CD14-positive monocyte (primary cell): ENCODE results near the gene KCNQ1. TPM values are rescaled to one million over a fixed set of nuclear protein-coding genes. Genes with fewer than 3 reads are reported as not detected.
A peak's percentile ranks its signal among the peaks of the same experiment; 100 is the strongest.

ENCODE experiments used
- DNase-seq, 3 donors: peaks; one replicate each; pipeline ENCODE4 v3.0.0-alpha.2; 2011 to 2022
- H2AFZ ChIP-seq: 2 replicates; pipeline ENCODE4 v1.6.0; 2012; ENCODE audit warnings: mild to moderate bottlenecking, low read depth, low read length, inconsistent platforms; ENCODE audit not compliant: insufficient read depth, poor library complexity, severe bottlenecking
- H3K27ac ChIP-seq, 2 donors: 1 replicate in 1 of 2; 2 replicates in 1 of 2; pipeline ENCODE4 v1.5.1; 2012 to 2013; ENCODE audit warnings: low read length in 2 of 2, control low read depth in 1 of 2, inconsistent platforms in 1 of 2, low read depth in 1 of 2, mild to moderate bottlenecking in 1 of 2
- H3K27me3 ChIP-seq, 2 donors: one replicate each; pipeline versions ENCODE4 v1.6.0 to v1.6.1; 2011 to 2013; ENCODE audit warnings: low read length in 2 of 2; ENCODE audit not compliant: control insufficient read depth in 2 of 2, insufficient read depth in 2 of 2
- H3K36me3 ChIP-seq, 2 donors: replicated peaks in 1 of 2; 1 replicate in 1 of 2; 2 replicates in 1 of 2; pipeline versions ENCODE4 v1.5.1 to v1.6.1; 2012 to 2013; ENCODE audit warnings: low read length in 2 of 2, control low read depth in 1 of 2, inconsistent platforms in 1 of 2, mild to moderate bottlenecking in 1 of 2; ENCODE audit not compliant: insufficient read depth in 2 of 2, control insufficient read depth in 1 of 2
- H3K4me1 ChIP-seq, 2 donors: 1 replicate in 1 of 2; 2 replicates in 1 of 2; pipeline versions ENCODE4 v1.5.1 to v1.6.1; 2012 to 2013; ENCODE audit warnings: low read length in 2 of 2, control low read depth in 1 of 2, inconsistent platforms in 1 of 2, mild to moderate bottlenecking in 1 of 2, moderate library complexity in 1 of 2; ENCODE audit not compliant: insufficient read depth in 2 of 2, control insufficient read depth in 1 of 2
- H3K4me2 ChIP-seq: replicated peaks from 2 replicates; pipeline ENCODE3; 2012; ENCODE audit warnings: low read length, moderate library complexity, mild to moderate bottlenecking; ENCODE audit not compliant: poor library complexity, severe bottlenecking; ENCODE audit errors: extremely low read depth
- H3K4me3 ChIP-seq, 3 experiments: fragments of 200-600 bp in 1 of 3; sonication (generic) in 1 of 3; replicated peaks in 1 of 3; 1 replicate in 2 of 3; 2 replicates in 1 of 3; pipeline ENCODE4 v1.5.1; 2011 to 2013; ENCODE audit warnings: low read length in 3 of 3, mild to moderate bottlenecking in 3 of 3, control low read depth in 2 of 3, low read depth in 2 of 3, inconsistent platforms in 1 of 3, moderate library complexity in 1 of 3
- H3K79me2 ChIP-seq: 2 replicates; pipeline ENCODE4 v1.6.0; 2012; ENCODE audit warnings: mild to moderate bottlenecking, control low read depth, inconsistent platforms, low read length, moderate library complexity; ENCODE audit not compliant: insufficient read depth
- H3K9ac ChIP-seq: 2 replicates; pipeline ENCODE4 v1.6.0; 2017; ENCODE audit warnings: low read length, mild to moderate bottlenecking; ENCODE audit not compliant: insufficient read depth, poor library complexity, severe bottlenecking
- H3K9me3 ChIP-seq, 2 donors: replicated peaks in 1 of 2; 1 replicate in 1 of 2; 2 replicates in 1 of 2; pipeline versions ENCODE4 v1.5.1 to v1.6.1; 2012 to 2013; ENCODE audit warnings: low read length in 2 of 2, control low read depth in 1 of 2; ENCODE audit not compliant: control insufficient read depth in 1 of 2, insufficient read depth in 1 of 2
- H4K20me1 ChIP-seq: 2 replicates; pipeline ENCODE4 v1.6.0; 2012; ENCODE audit warnings: mild to moderate bottlenecking, low read length, control low read depth, moderate library complexity; ENCODE audit not compliant: insufficient read depth
- H3K27ac Mint-ChIP-seq, 7 donors: one replicate each; pipeline ENCODE4 v1.8.0; 2020; ENCODE audit warnings: mild to moderate bottlenecking in 7 of 7, mixed read lengths in 7 of 7, moderate library complexity in 6 of 7, inconsistent platforms in 2 of 7
- H3K27me3 Mint-ChIP-seq, 3 donors: one replicate each; pipeline ENCODE4 v1.8.0; 2021 to 2022; ENCODE audit warnings: low read depth in 3 of 3, mild to moderate bottlenecking in 3 of 3, mixed read lengths in 3 of 3, moderate library complexity in 3 of 3, inconsistent platforms in 1 of 3
- H3K36me3 Mint-ChIP-seq, 2 donors: one replicate each; pipeline ENCODE4 v1.8.0; 2020; ENCODE audit warnings: mixed read lengths in 2 of 2, inconsistent platforms in 1 of 2, mild to moderate bottlenecking in 1 of 2
- H3K4me1 Mint-ChIP-seq: one replicate; pipeline ENCODE4 v1.8.0; 2020; ENCODE audit warnings: mild to moderate bottlenecking, mixed read lengths
- H3K4me3 Mint-ChIP-seq, 2 donors: one replicate each; pipeline ENCODE4 v1.8.0; 2020; ENCODE audit warnings: mild to moderate bottlenecking in 2 of 2, mixed read lengths in 2 of 2, moderate library complexity in 1 of 2
- H3K9me3 Mint-ChIP-seq, 7 donors: one replicate each; pipeline ENCODE4 v1.8.0; 2020 to 2022; ENCODE audit warnings: mixed read lengths in 7 of 7, mild to moderate bottlenecking in 6 of 7, moderate library complexity in 6 of 7, inconsistent platforms in 2 of 7
- WGBS: methylation state at CpG from one replicate; pipeline ENCODE4 v1.1.5; 2013; ENCODE audit warnings: missing lambda C conversion rate; ENCODE audit not compliant: insufficient coverage; 5-methylcytosine and 5-hydroxymethylcytosine counted together
- intact Hi-C, 2 donors: fragments of 100-400 bp; cut with micrococcal nuclease; formaldehyde crosslinking; loops; one replicate each; pipeline versions ENCODE4 v1.15.0 to v1.15.1; 2023
- polyA plus RNA-seq, 3 donors: library from polyadenylated mRNA; depleted of rRNA in 1 of 3; unstranded in 2 of 3; stranded (reverse) in 1 of 3; fragments of 300-500 nt in 2 of 3; fragments of >200 nt in 1 of 3; fragmentation: Illumina TruSeq in 2 of 3; gene quantifications; 1 replicate in 2 of 3; 2 replicates in 1 of 3; pipeline ENCODE4 v1.2.3, GENCODE V29; 2012 to 2021
- TF ChIP-seq, protein P1 (sequence below): fragments of 200-600 bp; IDR thresholded peaks from one replicate; pipeline ENCODE4 v1.8.0; 2022; ENCODE audit warnings: antibody characterized with exemption, mild to moderate bottlenecking

KCNQ1 gene
- polyA plus RNA-seq, 3 donors: 14.9 to 31.8 (median 21.6) TPM

DNA sequence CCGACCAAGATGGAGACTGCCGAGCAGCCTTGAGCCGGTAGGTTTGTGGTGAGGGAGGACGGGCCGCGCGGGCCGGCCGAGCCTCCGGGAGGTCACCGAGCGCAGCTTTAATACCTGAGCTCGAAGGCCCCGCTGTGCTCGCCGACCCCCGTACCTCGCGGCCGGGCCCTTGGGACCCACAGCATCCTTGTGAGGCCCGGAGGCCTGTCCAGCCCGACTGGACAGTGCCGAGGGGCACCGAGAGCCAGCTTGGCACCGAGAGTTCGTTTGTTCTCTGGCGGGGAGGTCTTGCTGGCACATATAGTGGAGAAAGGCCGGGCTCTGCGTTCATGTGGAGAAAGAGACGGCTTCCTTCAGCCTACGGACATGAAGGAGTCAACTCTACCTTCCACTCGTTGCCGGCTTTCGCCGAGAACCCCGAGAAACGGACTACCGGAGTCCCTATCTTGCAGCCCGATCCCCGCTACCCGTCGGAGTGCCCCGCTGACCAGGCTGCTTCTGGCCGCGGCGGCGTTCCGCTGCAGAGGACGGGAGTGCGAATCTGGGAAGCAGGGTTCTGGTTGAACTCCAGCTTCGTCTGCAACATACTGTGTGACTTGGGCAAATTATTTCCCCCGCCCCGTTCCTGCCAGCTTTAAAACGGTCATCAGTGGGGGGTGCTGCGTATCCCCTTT lies 43.9 kb upstream of the KCNQ1 start:
- H2AFZ ChIP-seq: peak overlapping the region; percentile 78
- peaks cover 22 to 23% of the 10 kb centered on the region in 2 donors for H3K36me3 ChIP-seq
- H3K27ac ChIP-seq: peak overlapping the region; percentile 89 to 95
- peaks cover 0 to 2% (median 0%) of the 10 kb centered on the region in 3 donors for H3K27me3 Mint-ChIP-seq
- H3K9me3 ChIP-seq: no peaks in the 10 kb centered on the region
- peaks cover 32% of the 10 kb centered on the region for H3K79me2 ChIP-seq
- no peaks in the 10 kb centered on the region for H3K27me3 ChIP-seq
- H4K20me1 ChIP-seq: peaks cover 17% of the 10 kb centered on the region
- WGBS: under 1% methylated on average over 51 of the region's 55 CpGs
- peaks cover 17 to 34% of the 10 kb centered on the region in 2 donors for H3K36me3 Mint-ChIP-seq
- peak overlapping the region; percentile 90 for H3K9ac ChIP-seq
- peak overlapping the region; percentile 79 to 94 (median 90) for H3K27ac Mint-ChIP-seq
- no peak for DNase-seq
- H3K4me1 Mint-ChIP-seq: peaks cover 18% of the 10 kb centered on the region
- H3K4me3 ChIP-seq: peak overlapping the region; percentile 88 to 98 (median 93)
- TF ChIP-seq, protein P1, sequence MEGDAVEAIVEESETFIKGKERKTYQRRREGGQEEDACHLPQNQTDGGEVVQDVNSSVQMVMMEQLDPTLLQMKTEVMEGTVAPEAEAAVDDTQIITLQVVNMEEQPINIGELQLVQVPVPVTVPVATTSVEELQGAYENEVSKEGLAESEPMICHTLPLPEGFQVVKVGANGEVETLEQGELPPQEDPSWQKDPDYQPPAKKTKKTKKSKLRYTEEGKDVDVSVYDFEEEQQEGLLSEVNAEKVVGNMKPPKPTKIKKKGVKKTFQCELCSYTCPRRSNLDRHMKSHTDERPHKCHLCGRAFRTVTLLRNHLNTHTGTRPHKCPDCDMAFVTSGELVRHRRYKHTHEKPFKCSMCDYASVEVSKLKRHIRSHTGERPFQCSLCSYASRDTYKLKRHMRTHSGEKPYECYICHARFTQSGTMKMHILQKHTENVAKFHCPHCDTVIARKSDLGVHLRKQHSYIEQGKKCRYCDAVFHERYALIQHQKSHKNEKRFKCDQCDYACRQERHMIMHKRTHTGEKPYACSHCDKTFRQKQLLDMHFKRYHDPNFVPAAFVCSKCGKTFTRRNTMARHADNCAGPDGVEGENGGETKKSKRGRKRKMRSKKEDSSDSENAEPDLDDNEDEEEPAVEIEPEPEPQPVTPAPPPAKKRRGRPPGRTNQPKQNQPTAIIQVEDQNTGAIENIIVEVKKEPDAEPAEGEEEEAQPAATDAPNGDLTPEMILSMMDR: no peak
- peak overlapping the region; percentile 92 for H3K4me2 ChIP-seq
- intact Hi-C loops: loop anchor here (1.0 to 5.0 kb wide), 2 partner anchors 99 to 134 kb away; partner anchors contain the start of gene TSPAN32 (in 1 of the 2)
- peaks cover 21 to 26% of the 10 kb centered on the region in 2 donors for H3K4me1 ChIP-seq
- no peaks in the 10 kb centered on the region for H3K9me3 Mint-ChIP-seq
- H3K4me3 Mint-ChIP-seq: peak overlapping the region; percentile 84 to 91

DNA sequence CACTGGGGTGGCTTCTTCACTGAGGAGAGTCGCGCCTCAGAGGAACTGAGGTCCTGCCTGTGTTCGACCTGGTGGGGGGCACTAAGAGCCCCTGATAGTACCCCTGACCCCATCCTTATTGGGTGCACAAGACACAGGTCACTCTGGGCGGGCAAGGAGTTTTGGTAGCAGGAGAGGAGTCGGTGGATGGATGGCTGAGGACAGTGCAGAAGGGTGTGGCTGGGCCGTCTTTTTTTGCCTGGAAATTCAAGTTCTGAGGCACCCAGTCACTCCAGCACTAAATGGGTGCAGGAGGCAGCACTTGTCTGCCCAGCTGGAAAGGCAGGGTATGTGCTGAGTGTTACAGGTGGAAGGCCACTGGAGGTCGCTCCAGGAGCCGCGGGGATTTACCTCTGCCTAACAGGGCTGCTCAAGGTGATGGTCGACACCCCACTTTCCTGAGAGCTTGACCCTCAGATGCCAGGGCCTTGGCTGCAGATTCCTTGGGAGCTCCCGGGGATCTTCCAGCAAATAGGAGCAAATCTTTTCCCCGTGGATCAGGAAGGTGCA lies 43.3 kb upstream of the KCNQ1 start:
- intact Hi-C loops: loop anchor here (5.0 kb wide), 1 partner anchor 134 kb away; no protein-coding TSS in a partner anchor
- Mint-ChIP-seq H3K36me3 (peaks cover 17 to 34% of the 10 kb centered on the region in 2 donors), H3K9me3 (no peaks in the 10 kb centered on the region), H3K4me1 (peaks cover 18% of the 10 kb centered on the region), H3K27ac (peak overlapping the region in 5 of 7 donors; percentile 79 to 94 (median 90)), H3K4me3 (peak overlapping the region; percentile 84 to 91), H3K27me3 (peaks cover 0 to 2% (median 0%) of the 10 kb centered on the region in 3 donors)
- peaks cover 17% of the 10 kb centered on the region for H4K20me1 ChIP-seq
- peak overlapping the region; percentile 78 for H2AFZ ChIP-seq
- 85% methylated on average over 7 of the region's 12 CpGs for WGBS
- H3K4me3 ChIP-seq: peak overlapping the region; percentile 88 to 98 (median 93)
- H3K9me3 ChIP-seq: no peaks in the 10 kb centered on the region
- H3K4me2 ChIP-seq: peak overlapping the region; percentile 92
- no peaks in the 10 kb centered on the region for H3K27me3 ChIP-seq
- DNase-seq: no peak
- H3K27ac ChIP-seq: peak overlapping the region; percentile 89 to 95
- peaks cover 19 to 23% of the 10 kb centered on the region in 2 donors for H3K36me3 ChIP-seq
- peaks cover 32% of the 10 kb centered on the region for H3K79me2 ChIP-seq
- H3K4me1 ChIP-seq: peaks cover 21 to 26% of the 10 kb centered on the region in 2 donors
- H3K9ac ChIP-seq: peak overlapping the region; percentile 90
- TF ChIP-seq, protein P1: no peak
